Measurements from ENCODE around the gene ICA1.
"Not testable (repeated sequence)": the region's sequence is repeated elsewhere in the genome, so short reads cannot be mapped to it uniquely, and the experiment has no call there.

Gene ICA1

DNA sequence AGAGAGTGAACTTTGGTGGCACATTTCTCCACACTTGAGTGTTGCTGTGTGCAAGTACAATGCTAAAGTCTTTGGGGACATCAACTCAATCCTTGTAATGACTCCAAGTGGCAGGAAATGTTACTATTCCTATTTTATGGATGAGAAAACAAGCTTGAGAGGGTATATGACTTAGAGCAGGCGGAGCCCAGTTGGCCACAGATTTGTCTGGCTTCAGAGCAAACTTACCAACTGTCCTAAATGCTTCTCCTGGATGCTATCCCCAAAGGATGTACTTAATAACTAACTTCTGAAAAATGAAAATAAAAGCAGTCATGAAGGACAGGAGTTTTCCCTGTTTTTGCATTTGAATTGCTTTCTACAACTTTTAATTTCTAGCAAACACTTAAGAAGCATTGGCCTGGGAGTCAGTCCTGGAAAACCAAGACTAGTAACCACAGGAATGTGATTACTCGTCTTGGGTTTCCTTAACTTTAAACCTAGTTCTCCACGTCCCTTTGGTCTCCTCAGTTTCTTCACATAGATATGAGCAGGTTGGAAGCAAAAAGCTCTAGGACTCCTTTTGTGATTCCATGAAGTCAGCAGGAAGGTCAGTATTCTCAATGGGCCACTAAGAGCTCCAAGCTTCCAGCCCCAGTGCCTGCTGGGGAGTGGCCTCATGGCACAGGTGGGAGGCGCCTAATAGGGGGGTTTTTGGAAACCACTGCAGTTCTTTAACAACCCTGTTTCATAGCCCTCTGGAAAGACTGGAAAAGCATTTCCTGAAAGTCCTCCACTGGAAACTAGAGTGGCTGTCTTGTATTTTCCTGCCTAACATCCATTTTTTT lies 152.6 kb downstream of the ICA1 start:
- peaks cover 5% of the 10 kb centered on the region; the same call in 1 of the 2 replicates for H3K9me3 ChIP-seq (ENCODE audit: insufficient read depth, low read depth, low read length)
- H3K27me3 ChIP-seq (ENCODE audit: insufficient read depth, low read length, poor library complexity, severe bottlenecking), result no peaks in the 10 kb centered on the region
- no peaks in the 10 kb centered on the region for H3K36me3 ChIP-seq (ENCODE audit: insufficient read depth, low read length)
- no peaks in the 10 kb centered on the region for H4K20me1 ChIP-seq (ENCODE audit: insufficient read depth, low read length, poor library complexity, severe bottlenecking)
- H2AFZ ChIP-seq (ENCODE audit: low read length), result no peak overlapping the region
- no peaks in the 10 kb centered on the region for H3K79me2 ChIP-seq (ENCODE audit: insufficient read depth, low read length)
- H3K4me3 ChIP-seq (ENCODE audit: low read length, poor library complexity, severe bottlenecking), result no peak overlapping the region
- H3K9ac ChIP-seq (ENCODE audit: low read depth, low read length, poor library complexity, severe bottlenecking), result no peak overlapping the region
- no peak overlapping the region for H3K4me2 ChIP-seq (ENCODE audit: low read depth, low read length, poor library complexity, severe bottlenecking)
- TF ChIP-seq EZH2phosphoT487 (IDR thresholded peaks at IDR 0.05; ENCODE audit: borderline replicate concordance), result no peak
- TF ChIP-seq, protein P1, sequence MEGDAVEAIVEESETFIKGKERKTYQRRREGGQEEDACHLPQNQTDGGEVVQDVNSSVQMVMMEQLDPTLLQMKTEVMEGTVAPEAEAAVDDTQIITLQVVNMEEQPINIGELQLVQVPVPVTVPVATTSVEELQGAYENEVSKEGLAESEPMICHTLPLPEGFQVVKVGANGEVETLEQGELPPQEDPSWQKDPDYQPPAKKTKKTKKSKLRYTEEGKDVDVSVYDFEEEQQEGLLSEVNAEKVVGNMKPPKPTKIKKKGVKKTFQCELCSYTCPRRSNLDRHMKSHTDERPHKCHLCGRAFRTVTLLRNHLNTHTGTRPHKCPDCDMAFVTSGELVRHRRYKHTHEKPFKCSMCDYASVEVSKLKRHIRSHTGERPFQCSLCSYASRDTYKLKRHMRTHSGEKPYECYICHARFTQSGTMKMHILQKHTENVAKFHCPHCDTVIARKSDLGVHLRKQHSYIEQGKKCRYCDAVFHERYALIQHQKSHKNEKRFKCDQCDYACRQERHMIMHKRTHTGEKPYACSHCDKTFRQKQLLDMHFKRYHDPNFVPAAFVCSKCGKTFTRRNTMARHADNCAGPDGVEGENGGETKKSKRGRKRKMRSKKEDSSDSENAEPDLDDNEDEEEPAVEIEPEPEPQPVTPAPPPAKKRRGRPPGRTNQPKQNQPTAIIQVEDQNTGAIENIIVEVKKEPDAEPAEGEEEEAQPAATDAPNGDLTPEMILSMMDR (conservative IDR thresholded peaks at IDR 0.05; ENCODE audit: low read length), result no peak
- peaks cover 8% of the 10 kb centered on the region for H3K4me1 ChIP-seq (ENCODE audit: insufficient read depth, low read length, poor library complexity, severe bottlenecking)
- no peaks in the 10 kb centered on the region for H3K9me2 ChIP-seq (replicated peaks; ENCODE audit: low read depth, low read length)
- H3F3A ChIP-seq (ENCODE audit: low read depth), result no peaks in the 10 kb centered on the region

DNA sequence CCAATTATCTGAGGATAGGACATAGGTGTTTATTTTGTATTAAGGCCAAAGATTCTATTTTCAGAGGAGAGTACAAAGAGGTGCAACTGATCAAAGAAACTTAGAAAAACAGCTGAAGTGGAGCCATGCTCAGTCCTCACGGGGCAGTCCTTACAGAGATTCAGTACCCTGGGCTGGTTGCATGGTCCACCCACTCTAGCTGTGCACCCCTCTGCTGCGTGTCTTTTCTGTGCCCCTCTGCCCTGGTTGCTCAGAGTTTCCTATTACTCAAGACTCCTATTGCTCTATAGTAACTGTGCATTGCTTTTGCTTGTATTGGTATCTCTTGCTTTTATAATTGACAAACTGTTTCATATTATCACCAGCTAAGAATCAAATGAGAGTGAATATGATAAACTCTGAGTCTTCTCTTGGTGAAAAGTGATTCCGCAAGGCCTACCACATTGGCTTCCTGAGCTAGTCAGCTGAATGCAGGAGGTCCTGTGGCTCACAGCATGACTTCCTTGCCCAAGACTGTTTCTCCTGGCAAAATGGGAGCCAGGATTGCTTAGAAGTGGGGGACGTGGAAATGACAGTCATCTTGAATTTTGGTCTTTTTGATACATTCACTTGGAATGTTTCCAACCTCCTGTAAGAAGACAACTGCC lies 156.4 kb downstream of the ICA1 start:
- Histone ChIP-seq H3K9me3 (ENCODE audit: insufficient read depth, low read depth, low read length) (peaks cover 9% of the 10 kb centered on the region; the same call in 1 of the 2 replicates), H3K27me3 (ENCODE audit: insufficient read depth, low read length, poor library complexity, severe bottlenecking) (no peaks in the 10 kb centered on the region), H4K20me1 (ENCODE audit: insufficient read depth, low read length, poor library complexity, severe bottlenecking) (no peaks in the 10 kb centered on the region), H3K9me2 (replicated peaks; ENCODE audit: low read depth, low read length) (no peaks in the 10 kb centered on the region), H3K79me2 (ENCODE audit: insufficient read depth, low read length) (no peaks in the 10 kb centered on the region), H3K4me3 (ENCODE audit: low read length, poor library complexity, severe bottlenecking) (no peak overlapping the region), H3K4me1 (ENCODE audit: insufficient read depth, low read length, poor library complexity, severe bottlenecking) (no peaks in the 10 kb centered on the region), H3K9ac (ENCODE audit: low read depth, low read length, poor library complexity, severe bottlenecking) (no peak overlapping the region), H2AFZ (ENCODE audit: low read length) (no peak overlapping the region), H3K36me3 (ENCODE audit: insufficient read depth, low read length) (no peaks in the 10 kb centered on the region), H3K4me2 (ENCODE audit: low read depth, low read length, poor library complexity, severe bottlenecking) (no peak overlapping the region), H3F3A (ENCODE audit: low read depth) (no peaks in the 10 kb centered on the region)
- no peak for TF ChIP-seq EZH2phosphoT487 (IDR thresholded peaks at IDR 0.05; ENCODE audit: borderline replicate concordance)
- TF ChIP-seq, protein P1 (conservative IDR thresholded peaks at IDR 0.05; ENCODE audit: low read length), result no peak

DNA sequence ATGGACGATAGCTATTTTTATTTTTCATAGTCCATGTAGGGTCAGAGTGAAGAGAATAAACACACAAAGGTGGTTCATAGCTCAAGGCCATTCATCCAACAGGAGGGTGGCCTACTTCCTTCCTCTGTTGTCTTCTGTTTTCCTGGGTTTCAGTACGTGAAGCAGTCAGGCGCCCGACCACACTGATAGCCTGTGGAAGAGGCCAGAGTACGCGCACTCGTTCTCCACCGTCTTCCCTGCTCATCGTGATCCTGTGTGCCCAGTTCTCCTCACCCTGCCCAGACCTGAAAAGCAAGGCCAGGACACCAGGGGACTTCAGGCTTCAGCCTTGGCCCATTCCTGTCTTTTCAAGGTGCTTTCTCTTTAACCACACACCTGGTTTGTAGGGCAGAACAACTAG lies 158.7 kb downstream of the ICA1 start:
- Histone ChIP-seq H3F3A (ENCODE audit: low read depth) (no peaks in the 10 kb centered on the region), H3K4me3 (ENCODE audit: low read length, poor library complexity, severe bottlenecking) (no peak overlapping the region), H3K9me3 (ENCODE audit: insufficient read depth, low read depth, low read length) (peaks cover 9% of the 10 kb centered on the region; the same call in 1 of the 2 replicates), H3K36me3 (ENCODE audit: insufficient read depth, low read length) (no peaks in the 10 kb centered on the region), H3K9ac (ENCODE audit: low read depth, low read length, poor library complexity, severe bottlenecking) (no peak overlapping the region), H3K79me2 (ENCODE audit: insufficient read depth, low read length) (no peaks in the 10 kb centered on the region), H3K27me3 (ENCODE audit: insufficient read depth, low read length, poor library complexity, severe bottlenecking) (no peaks in the 10 kb centered on the region), H3K4me1 (ENCODE audit: insufficient read depth, low read length, poor library complexity, severe bottlenecking) (no peaks in the 10 kb centered on the region), H3K9me2 (replicated peaks; ENCODE audit: low read depth, low read length) (no peaks in the 10 kb centered on the region), H4K20me1 (ENCODE audit: insufficient read depth, low read length, poor library complexity, severe bottlenecking) (no peaks in the 10 kb centered on the region), H3K4me2 (ENCODE audit: low read depth, low read length, poor library complexity, severe bottlenecking) (no peak overlapping the region), H2AFZ (ENCODE audit: low read length) (no peak overlapping the region)
- no peak for TF ChIP-seq EZH2phosphoT487 (IDR thresholded peaks at IDR 0.05; ENCODE audit: borderline replicate concordance)

DNA sequence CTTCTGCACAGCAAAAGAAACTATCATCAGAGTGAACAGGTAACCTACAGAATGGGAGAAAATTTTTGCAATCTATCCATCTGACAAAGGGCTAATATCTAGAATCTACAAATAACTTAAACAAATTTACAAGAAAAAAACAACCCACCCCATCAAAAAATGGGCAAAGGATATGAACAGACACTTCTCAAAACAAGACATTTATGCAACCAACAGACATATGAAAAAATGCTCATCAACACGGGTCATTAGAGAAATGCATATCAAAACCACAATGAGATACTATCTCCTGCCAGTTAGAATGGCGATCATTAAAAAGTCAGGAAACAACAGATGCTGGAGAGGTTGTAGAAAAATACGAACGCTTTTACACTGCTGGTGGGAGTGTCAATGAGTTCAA lies 160.7 kb downstream of the ICA1 start:
- H3K9me2 ChIP-seq (replicated peaks; ENCODE audit: low read depth, low read length); H3F3A ChIP-seq (ENCODE audit: low read depth); H3K27me3 ChIP-seq (ENCODE audit: insufficient read depth, low read length, poor library complexity, severe bottlenecking); H3K4me3 ChIP-seq (ENCODE audit: low read length, poor library complexity, severe bottlenecking); H3K79me2 ChIP-seq (ENCODE audit: insufficient read depth, low read length); H3K36me3 ChIP-seq (ENCODE audit: insufficient read depth, low read length); H3K9ac ChIP-seq (ENCODE audit: low read depth, low read length, poor library complexity, severe bottlenecking); H2AFZ ChIP-seq (ENCODE audit: low read length); H4K20me1 ChIP-seq (ENCODE audit: insufficient read depth, low read length, poor library complexity, severe bottlenecking); H3K9me3 ChIP-seq (ENCODE audit: insufficient read depth, low read depth, low read length); H3K4me2 ChIP-seq (ENCODE audit: low read depth, low read length, poor library complexity, severe bottlenecking); H3K4me1 ChIP-seq (ENCODE audit: insufficient read depth, low read length, poor library complexity, severe bottlenecking): not testable (repeated sequence)
